M059J (cell line): ENCODE measurements around the gene ZNF22. TPM values are rescaled to one million over a fixed set of nuclear protein-coding genes. Genes with fewer than 3 reads are reported as not detected.

Source experiments
- DNase-seq: peaks from one replicate; pipeline ENCODE4 v3.0.0-alpha.2; 2012; ENCODE audit warnings: low read depth
- total RNA-seq: library from RNA; depleted of rRNA; stranded (reverse); fragments of >200 nt; shearing (Covaris generic); gene quantifications from 2 replicates; pipeline ENCODE4 v1.2.3, GENCODE V29; 2014

Gene ZNF22
- total RNA-seq, 1 experiment from 2014 or later = 25.5 TPM

- no peak for DNase-seq
Measured at GRCh38 chr10:44977287-44978212, 23.2 kb upstream of the ZNF22 start.

- DNase-seq = no peak
Measured at GRCh38 chr10:44978213-44978569, 22.5 kb upstream of the ZNF22 start.

GRCh38 chr10:44978570-44979280, 22.0 kb upstream of the ZNF22 start, which contains the start of gene DEPP1:
Gene DEPP1 (minus strand): TSS chr10:44978809. CDS start chr10:44978030, 779 bp downstream.
- DNase-seq = peak; percentile 96

GRCh38 chr10:44979281-44980191, 21.2 kb upstream of the ZNF22 start:
- DNase-seq = no peak

GRCh38 chr10:44980309-44981171, 20.2 kb upstream of the ZNF22 start:
- DNase-seq = peak; percentile 23

GRCh38 chr10:44981172-44982113, 19.3 kb upstream of the ZNF22 start:
- peak; percentile 89 for DNase-seq

- peak; percentile 91 for DNase-seq
Measured at GRCh38 chr10:44982114-44982460, 18.6 kb upstream of the ZNF22 start.

GRCh38 chr10:44982496-44982895, 18.2 kb upstream of the ZNF22 start:
- DNase-seq = no peak

GRCh38 chr10:44983066-44983894, 17.4 kb upstream of the ZNF22 start:
- DNase-seq = no peak

- no peak for DNase-seq
Measured at GRCh38 chr10:44983895-44984278, 16.8 kb upstream of the ZNF22 start.

- DNase-seq = no peak
Measured at GRCh38 chr10:44984671-44985101, 16.0 kb upstream of the ZNF22 start.

GRCh38 chr10:44985175-44985681, 15.5 kb upstream of the ZNF22 start:
- peak; percentile 26 for DNase-seq

GRCh38 chr10:44986179-44986578, 14.5 kb upstream of the ZNF22 start:
- no peak for DNase-seq

- peak; percentile 20 for DNase-seq
Measured at GRCh38 chr10:44986670-44987069, 14.1 kb upstream of the ZNF22 start.

- no peak for DNase-seq
Measured at GRCh38 chr10:44988957-44989585, 11.7 kb upstream of the ZNF22 start.

- DNase-seq = no peak
Measured at GRCh38 chr10:44989597-44990301, 11.0 kb upstream of the ZNF22 start.

GRCh38 chr10:44990302-44990655, 10.4 kb upstream of the ZNF22 start:
- DNase-seq = no peak

- DNase-seq = no peak
Measured at GRCh38 chr10:44990965-44991364, 9.8 kb upstream of the ZNF22 start.
